GM10847 (cell line): ENCODE data around the gene CD79A.

Experiments used
- POLR2A ChIP-seq: IDR thresholded peaks from 2 replicates; pipeline ENCODE4 v1.6.1; 2011; ENCODE audit not compliant: insufficient read length; ENCODE audit errors: extremely low read depth

The CD79A gene

DNA sequence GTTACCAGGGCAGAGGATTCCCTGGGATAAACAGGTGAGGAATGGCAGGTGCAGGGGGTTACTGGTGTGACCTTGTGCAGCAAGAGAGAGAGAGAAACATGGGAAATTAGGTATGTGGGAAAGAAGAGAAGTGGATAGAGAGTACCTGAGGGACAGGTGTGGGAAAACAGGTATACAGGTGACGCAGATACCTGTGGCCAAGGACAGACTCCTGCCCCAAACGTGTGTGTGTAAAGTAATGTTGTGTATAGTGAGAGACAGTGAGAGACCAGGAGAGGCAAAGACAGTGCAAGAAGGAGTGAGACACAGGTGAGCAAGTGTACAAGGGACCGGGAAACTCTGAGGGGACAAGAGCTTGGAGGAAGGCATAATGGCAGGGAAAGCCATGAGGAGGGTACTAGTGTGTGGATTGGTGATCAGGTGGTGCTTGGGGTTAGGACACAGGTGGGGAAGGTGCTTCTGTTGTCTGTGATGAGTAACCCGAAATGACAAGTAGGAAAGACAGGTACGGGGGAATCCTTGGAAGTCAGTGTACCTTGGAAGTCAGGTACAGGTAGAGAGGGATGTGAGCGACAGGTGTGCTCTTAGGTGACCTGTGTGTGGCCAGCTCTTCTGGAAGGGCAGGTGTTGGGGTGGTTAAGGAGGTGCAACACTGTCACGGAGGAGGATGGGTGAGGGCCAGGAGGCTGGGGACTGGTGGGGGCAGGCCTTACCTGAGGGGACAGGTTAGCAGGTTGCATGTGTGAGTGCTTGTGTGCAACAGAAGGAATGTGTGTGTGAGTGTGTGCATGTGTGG, 48.3 kb downstream of the CD79A start:
- TF ChIP-seq POLR2A = no peak

DNA sequence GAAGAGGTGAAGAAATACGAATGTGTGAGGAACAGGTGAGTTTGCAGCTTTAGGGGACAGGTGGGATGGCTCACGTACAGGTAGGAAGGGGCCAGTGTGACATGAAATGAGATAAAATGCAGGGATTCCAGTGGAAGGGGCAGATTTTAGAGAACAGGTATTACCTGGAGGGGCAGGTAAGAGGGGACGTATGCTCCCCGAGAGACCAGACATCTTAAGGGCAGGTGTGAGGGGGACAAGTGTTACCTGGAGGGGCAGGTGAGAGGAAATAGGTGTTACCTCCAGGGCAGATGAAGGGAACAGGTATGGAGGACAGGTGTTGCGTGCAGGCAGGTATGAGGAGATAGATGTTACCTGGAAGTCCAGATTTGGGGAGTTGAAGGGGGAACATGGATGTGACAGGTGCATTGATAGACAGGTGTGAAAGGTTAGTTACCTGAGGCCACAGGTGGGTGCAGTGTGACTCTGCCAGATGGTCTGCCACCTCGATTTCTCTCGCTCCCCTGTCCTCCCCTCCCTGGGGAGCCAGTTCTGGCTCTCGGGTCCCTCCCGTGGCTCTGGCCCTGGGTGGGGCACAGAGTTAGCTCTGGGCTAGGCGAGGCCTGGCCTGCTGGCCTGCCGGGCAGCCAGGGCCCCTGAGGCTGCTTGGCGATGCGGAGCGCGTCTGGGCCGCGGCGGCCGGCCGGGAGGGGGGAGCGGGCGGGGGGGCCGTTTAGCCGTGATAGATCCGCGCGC, 49.1 kb downstream of the CD79A start:
- TF ChIP-seq POLR2A = no peak

DNA sequence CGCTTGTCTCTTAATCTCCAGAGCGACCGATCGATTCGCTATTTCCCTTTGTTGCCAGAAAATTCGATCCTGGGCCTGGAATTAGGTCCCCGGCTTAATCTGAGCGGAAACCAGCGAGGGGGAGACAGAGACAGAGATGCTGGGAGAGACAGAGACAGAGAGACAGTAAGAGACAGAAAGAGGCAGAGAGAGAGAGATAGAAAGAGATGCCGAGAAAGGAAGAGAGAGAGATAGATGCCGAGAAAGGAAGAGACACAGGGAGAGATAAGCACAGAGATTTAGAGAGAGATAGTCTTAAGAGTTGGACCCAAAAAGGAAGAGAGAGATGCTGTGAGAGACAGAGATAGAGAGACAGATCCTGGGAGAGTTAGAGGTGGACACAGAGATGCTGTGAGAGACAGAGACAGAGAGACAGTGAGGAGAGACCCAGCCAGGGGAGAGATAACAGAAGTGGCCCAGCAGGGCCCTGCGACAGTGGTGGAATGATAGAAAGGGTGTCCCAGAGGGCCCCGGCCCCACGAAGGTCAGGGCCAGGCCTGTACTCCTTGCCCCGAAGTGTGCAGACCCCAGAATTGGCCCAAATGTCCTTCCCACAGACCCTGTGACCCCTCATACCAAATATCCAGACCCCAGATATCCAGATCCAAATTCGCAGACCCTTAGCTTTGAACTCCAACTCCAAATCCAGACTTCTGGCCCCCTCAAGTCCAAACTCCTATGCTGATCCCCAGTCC, 49.9 kb downstream of the CD79A start:
- no peak for TF ChIP-seq POLR2A

DNA sequence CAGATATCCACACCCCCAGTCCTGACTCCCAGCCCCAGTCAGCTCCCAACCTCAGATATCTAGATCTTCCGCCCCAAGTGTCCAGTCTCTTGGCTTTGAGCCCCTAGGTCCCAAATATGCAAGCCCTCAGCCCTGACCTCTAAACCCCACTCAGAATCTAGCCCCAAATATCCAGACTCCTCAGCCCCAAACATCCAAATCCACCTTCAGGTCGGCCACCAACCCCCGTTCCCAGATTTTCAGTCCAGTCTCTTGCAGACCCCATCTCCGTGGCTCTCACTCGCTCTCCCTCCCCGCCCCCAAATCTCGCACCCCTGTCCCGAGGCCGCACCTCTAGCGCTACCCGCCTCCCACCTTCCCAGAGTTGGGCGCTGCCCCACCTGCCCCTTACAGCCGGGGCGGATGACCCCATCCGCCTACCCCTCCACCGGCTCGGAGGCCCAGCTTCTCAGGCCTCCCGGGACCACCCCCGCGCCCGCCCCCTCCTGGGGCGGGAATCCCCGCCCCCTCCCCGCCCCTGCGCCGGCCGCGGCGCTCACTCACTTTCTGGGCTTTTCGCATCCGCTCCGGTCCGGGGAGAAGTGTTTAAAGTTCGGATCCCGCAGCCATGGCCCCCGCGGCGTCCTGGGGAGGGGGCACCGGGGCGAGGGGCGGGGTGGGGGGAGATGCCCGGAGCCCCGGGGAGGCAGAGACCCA, 50.6 kb downstream of the CD79A start:
- no peak for TF ChIP-seq POLR2A

DNA sequence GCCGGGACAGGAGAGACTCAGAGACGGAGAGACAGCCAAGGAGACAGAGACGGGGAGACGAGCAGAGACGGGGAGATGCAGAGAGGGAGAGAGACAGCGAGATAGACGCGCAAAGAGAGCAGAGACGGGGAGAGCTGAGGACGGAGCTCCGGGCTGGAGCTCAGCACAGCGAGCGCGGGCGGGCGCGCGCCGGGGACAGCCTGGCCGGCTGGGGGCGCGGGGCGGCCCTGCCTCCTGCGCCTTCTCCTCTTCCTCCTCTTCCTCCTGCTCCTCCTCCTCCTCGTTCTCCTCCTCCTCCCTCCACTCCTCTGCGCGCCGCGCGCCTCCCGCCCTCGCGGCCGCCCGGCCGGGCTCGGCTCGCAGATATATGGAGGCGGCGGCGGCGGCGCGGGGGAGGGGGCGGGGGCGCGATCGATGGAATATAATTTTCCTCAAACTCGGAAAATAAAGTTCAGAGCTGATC, 51.2 kb downstream of the CD79A start, which contains the start of gene ERFL:
Gene ERFL, minus strand, starts transcription at position 229 of the 463 bp plus-strand sequence. CDS start 15,530 bp downstream, outside the sequence.
- TF ChIP-seq POLR2A = no peak

DNA sequence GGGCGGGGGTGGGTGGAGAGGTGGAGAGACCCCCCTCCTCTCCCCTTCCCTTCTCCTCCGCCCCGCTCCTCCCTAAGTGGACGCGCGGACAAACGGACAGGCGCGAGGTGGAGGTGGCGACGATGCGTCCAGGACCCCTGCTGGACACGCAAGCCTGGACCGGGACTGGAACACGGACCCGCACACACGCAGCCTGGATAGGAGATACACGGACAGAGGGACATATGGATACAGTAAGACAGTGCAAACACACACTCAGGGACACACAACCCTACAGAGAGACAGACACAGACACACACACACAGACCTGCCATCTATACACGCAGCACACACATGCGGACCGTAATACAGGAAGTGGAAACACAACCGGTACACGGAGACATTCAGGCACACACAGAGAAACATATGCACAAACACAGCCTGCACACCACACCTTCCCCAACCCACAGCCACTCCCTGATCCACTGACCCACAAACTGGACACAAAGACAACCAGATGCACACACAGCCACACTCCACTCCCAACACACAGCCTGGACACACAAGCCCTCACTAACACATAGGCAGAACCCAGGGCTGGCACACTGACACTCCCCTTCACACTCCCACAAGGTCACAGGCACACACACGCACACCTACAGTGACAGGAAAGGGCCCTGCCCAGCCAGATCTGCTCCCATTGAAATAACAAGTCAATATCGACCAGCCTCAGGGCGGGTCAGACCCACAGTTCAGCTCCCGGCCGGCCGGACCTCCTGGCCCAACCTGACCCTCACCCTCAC, 51.9 kb downstream of the CD79A start:
- no peak for TF ChIP-seq POLR2A

DNA sequence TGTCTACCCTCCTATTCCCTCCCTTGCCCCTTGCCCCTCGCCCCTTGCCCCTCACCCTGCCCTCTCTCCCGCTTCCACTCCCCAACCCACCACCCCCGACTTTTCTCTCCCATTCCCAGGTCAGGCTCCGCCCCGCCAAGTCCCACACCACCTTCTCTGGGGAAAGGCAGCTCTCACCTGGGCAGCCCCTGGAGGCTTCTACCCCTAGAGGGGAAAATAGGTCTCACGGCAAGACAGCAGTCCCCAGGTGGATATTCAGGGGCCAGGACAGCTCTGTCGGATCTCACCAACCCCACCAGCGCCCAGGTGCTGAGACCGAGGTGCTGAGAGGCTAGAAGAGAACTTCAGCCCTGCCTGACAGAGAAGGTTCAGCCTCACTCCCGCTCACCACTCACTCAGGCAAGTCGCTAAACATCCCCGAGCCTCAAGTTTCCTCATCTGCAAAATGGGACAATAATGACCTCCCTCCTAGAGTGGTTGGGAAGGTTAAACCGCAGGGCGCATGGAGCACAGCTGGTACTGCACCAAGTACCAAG, 52.5 kb downstream of the CD79A start:
- TF ChIP-seq POLR2A = no peak

DNA sequence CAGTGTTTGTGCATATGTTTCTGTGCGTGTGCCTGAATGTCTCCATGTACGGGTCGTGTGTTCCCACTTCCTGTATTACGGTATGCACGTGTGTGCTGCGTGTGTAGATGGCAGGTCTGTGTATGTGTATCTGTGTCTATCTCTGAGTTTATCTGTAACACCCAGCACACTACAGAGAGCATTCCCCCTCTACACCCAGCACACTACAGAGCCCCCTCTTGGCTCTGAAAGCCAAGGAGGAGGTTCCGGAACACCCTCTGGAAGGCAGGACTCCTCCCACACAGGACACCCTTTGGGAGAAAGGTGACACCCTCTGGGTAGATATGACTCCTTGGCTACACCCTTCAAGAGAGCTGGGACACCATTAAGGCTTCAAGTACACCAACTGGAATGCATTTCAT, 53.2 kb downstream of the CD79A start:
- no peak for TF ChIP-seq POLR2A
